Measurements from ENCODE around the gene PEX26.
"Not testable (repeated sequence)": the region's sequence is repeated elsewhere in the genome, so short reads cannot be mapped to it uniquely, and the experiment has no call there.

Gene PEX26

GRCh38 chr22:18057568-18058209 is 20.1 kb upstream of the PEX26 start:
- Histone ChIP-seq H3K36me3 (ENCODE audit: insufficient read depth, low read length) (no peaks in the 10 kb centered on the region), H3K4me3 (ENCODE audit: low read length) (no peak overlapping the region), H3K9ac (ENCODE audit: low read depth, low read length) (no peak overlapping the region), H3K9me3 (ENCODE audit: insufficient read depth, low read depth, low read length) (no peaks in the 10 kb centered on the region), H3K27ac (ENCODE audit: low read depth, low read length) (no peak overlapping the region), H3K27me3 (ENCODE audit: insufficient read depth, low read length) (no peaks in the 10 kb centered on the region), H3K4me1 (ENCODE audit: insufficient read depth, low read length) (peaks cover 3% of the 10 kb centered on the region; the same call in 1 of the 2 replicates)
- 95% methylated on average over 4 of the region's 4 CpGs for WGBS

- Histone ChIP-seq H3K27me3 (ENCODE audit: insufficient read depth, low read length) (no peaks in the 10 kb centered on the region), H3K9ac (ENCODE audit: low read depth, low read length) (no peak overlapping the region), H3K36me3 (ENCODE audit: insufficient read depth, low read length) (no peaks in the 10 kb centered on the region), H3K9me3 (ENCODE audit: insufficient read depth, low read depth, low read length) (no peaks in the 10 kb centered on the region), H3K4me3 (ENCODE audit: low read length) (no peak overlapping the region), H3K27ac (ENCODE audit: low read depth, low read length) (no peak overlapping the region), H3K4me1 (ENCODE audit: insufficient read depth, low read length) (peaks cover 3% of the 10 kb centered on the region; the same call in 1 of the 2 replicates)
- 90% methylated on average over 7 of the region's 7 CpGs for WGBS
Measured at GRCh38 chr22:18058371-18059093, 19.3 kb upstream of the PEX26 start.

- Histone ChIP-seq H3K27ac (ENCODE audit: low read depth, low read length) (no peak overlapping the region), H3K36me3 (ENCODE audit: insufficient read depth, low read length) (no peaks in the 10 kb centered on the region), H3K9me3 (ENCODE audit: insufficient read depth, low read depth, low read length) (no peaks in the 10 kb centered on the region), H3K4me3 (ENCODE audit: low read length) (no peak overlapping the region), H3K9ac (ENCODE audit: low read depth, low read length) (no peak overlapping the region), H3K4me1 (ENCODE audit: insufficient read depth, low read length) (peaks cover 3% of the 10 kb centered on the region; the same call in 1 of the 2 replicates), H3K27me3 (ENCODE audit: insufficient read depth, low read length) (no peaks in the 10 kb centered on the region)
- WGBS, result 85% methylated on average over 5 of the region's 5 CpGs
Measured at GRCh38 chr22:18059094-18059417, 18.7 kb upstream of the PEX26 start.

GRCh38 chr22:18059473-18059872 is 18.3 kb upstream of the PEX26 start:
- H3K36me3 ChIP-seq (ENCODE audit: insufficient read depth, low read length), result no peaks in the 10 kb centered on the region
- peaks cover 3% of the 10 kb centered on the region; the same call in 1 of the 2 replicates for H3K4me1 ChIP-seq (ENCODE audit: insufficient read depth, low read length)
- no peaks in the 10 kb centered on the region for H3K27me3 ChIP-seq (ENCODE audit: insufficient read depth, low read length)
- no peak overlapping the region for H3K4me3 ChIP-seq (ENCODE audit: low read length)
- H3K9ac ChIP-seq (ENCODE audit: low read depth, low read length), result no peak overlapping the region
- 98% methylated on average over 3 of the region's 3 CpGs for WGBS
- H3K27ac ChIP-seq (ENCODE audit: low read depth, low read length), result no peak overlapping the region
- no peaks in the 10 kb centered on the region for H3K9me3 ChIP-seq (ENCODE audit: insufficient read depth, low read depth, low read length)

- Histone ChIP-seq H3K4me1 (ENCODE audit: insufficient read depth, low read length) (peaks cover 3% of the 10 kb centered on the region; the same call in 1 of the 2 replicates), H3K4me3 (ENCODE audit: low read length) (no peak overlapping the region), H3K27me3 (ENCODE audit: insufficient read depth, low read length) (no peaks in the 10 kb centered on the region), H3K9ac (ENCODE audit: low read depth, low read length) (no peak overlapping the region), H3K36me3 (ENCODE audit: insufficient read depth, low read length) (no peaks in the 10 kb centered on the region), H3K27ac (ENCODE audit: low read depth, low read length) (no peak overlapping the region), H3K9me3 (ENCODE audit: insufficient read depth, low read depth, low read length) (no peaks in the 10 kb centered on the region)
- 87% methylated on average over 4 of the region's 5 CpGs for WGBS
Measured at GRCh38 chr22:18059991-18060390, 17.8 kb upstream of the PEX26 start.

GRCh38 chr22:18060646-18061620 is 16.9 kb upstream of the PEX26 start:
- H3K4me3 ChIP-seq (ENCODE audit: low read length), result no peak overlapping the region
- H3K4me1 ChIP-seq (ENCODE audit: insufficient read depth, low read length), result peaks cover 3% of the 10 kb centered on the region; the same call in 1 of the 2 replicates
- H3K9ac ChIP-seq (ENCODE audit: low read depth, low read length), result no peak overlapping the region

GRCh38 chr22:18062421-18062820 is 15.4 kb upstream of the PEX26 start:
- H3K27ac ChIP-seq (ENCODE audit: low read depth, low read length), result no peak overlapping the region
- WGBS, result 91% methylated on average over 3 of the region's 3 CpGs
- H3K27me3 ChIP-seq (ENCODE audit: insufficient read depth, low read length), result no peaks in the 10 kb centered on the region
- no peak overlapping the region for H3K4me3 ChIP-seq (ENCODE audit: low read length)
- no peak overlapping the region for H3K9ac ChIP-seq (ENCODE audit: low read depth, low read length)
- no peaks in the 10 kb centered on the region for H3K9me3 ChIP-seq (ENCODE audit: insufficient read depth, low read depth, low read length)
- peaks cover 3% of the 10 kb centered on the region; the same call in 1 of the 2 replicates for H3K4me1 ChIP-seq (ENCODE audit: insufficient read depth, low read length)
- no peaks in the 10 kb centered on the region for H3K36me3 ChIP-seq (ENCODE audit: insufficient read depth, low read length)

More at GRCh38 chr22:18060646-18061620, 16.9 kb upstream of the PEX26 start:
- 83% methylated on average over 11 of the region's 13 CpGs for WGBS
- no peaks in the 10 kb centered on the region for H3K27me3 ChIP-seq (ENCODE audit: insufficient read depth, low read length)
- no peaks in the 10 kb centered on the region for H3K36me3 ChIP-seq (ENCODE audit: insufficient read depth, low read length)
- no peaks in the 10 kb centered on the region for H3K9me3 ChIP-seq (ENCODE audit: insufficient read depth, low read depth, low read length)
- H3K27ac ChIP-seq (ENCODE audit: low read depth, low read length), result no peak overlapping the region

GRCh38 chr22:18063306-18063705 is 14.5 kb upstream of the PEX26 start:
- H3K4me3 ChIP-seq (ENCODE audit: low read length), result no peak overlapping the region
- no peaks in the 10 kb centered on the region for H3K27me3 ChIP-seq (ENCODE audit: insufficient read depth, low read length)
- no peak overlapping the region for H3K9ac ChIP-seq (ENCODE audit: low read depth, low read length)
- H3K9me3 ChIP-seq (ENCODE audit: insufficient read depth, low read depth, low read length), result no peaks in the 10 kb centered on the region
- H3K36me3 ChIP-seq (ENCODE audit: insufficient read depth, low read length), result no peaks in the 10 kb centered on the region
- H3K27ac ChIP-seq (ENCODE audit: low read depth, low read length), result no peak overlapping the region
- peaks cover 3% of the 10 kb centered on the region; the same call in 1 of the 2 replicates for H3K4me1 ChIP-seq (ENCODE audit: insufficient read depth, low read length)
- 83% methylated on average over 7 of the region's 7 CpGs for WGBS

GRCh38 chr22:18063715-18064114 is 14.1 kb upstream of the PEX26 start:
- not testable (repeated sequence) for H3K9ac ChIP-seq (ENCODE audit: low read depth, low read length); H3K4me1 ChIP-seq (ENCODE audit: insufficient read depth, low read length); H3K9me3 ChIP-seq (ENCODE audit: insufficient read depth, low read depth, low read length); H3K4me3 ChIP-seq (ENCODE audit: low read length); H3K27ac ChIP-seq (ENCODE audit: low read depth, low read length); H3K27me3 ChIP-seq (ENCODE audit: insufficient read depth, low read length); H3K36me3 ChIP-seq (ENCODE audit: insufficient read depth, low read length)
- 91% methylated on average over 6 of the region's 6 CpGs for WGBS

GRCh38 chr22:18064636-18065035 is 13.2 kb upstream of the PEX26 start:
- Histone ChIP-seq H3K4me3 (ENCODE audit: low read length) (no peak overlapping the region), H3K36me3 (ENCODE audit: insufficient read depth, low read length) (no peaks in the 10 kb centered on the region), H3K27me3 (ENCODE audit: insufficient read depth, low read length) (no peaks in the 10 kb centered on the region), H3K9me3 (ENCODE audit: insufficient read depth, low read depth, low read length) (no peaks in the 10 kb centered on the region), H3K9ac (ENCODE audit: low read depth, low read length) (no peak overlapping the region), H3K27ac (ENCODE audit: low read depth, low read length) (no peak overlapping the region), H3K4me1 (ENCODE audit: insufficient read depth, low read length) (peaks cover 3% of the 10 kb centered on the region; the same call in 1 of the 2 replicates)
- WGBS, result 88% methylated on average over 5 of the region's 7 CpGs

- Histone ChIP-seq H3K27ac (ENCODE audit: low read depth, low read length) (no peak overlapping the region), H3K27me3 (ENCODE audit: insufficient read depth, low read length) (no peaks in the 10 kb centered on the region), H3K9ac (ENCODE audit: low read depth, low read length) (no peak overlapping the region), H3K9me3 (ENCODE audit: insufficient read depth, low read depth, low read length) (no peaks in the 10 kb centered on the region), H3K4me3 (ENCODE audit: low read length) (no peak overlapping the region), H3K4me1 (ENCODE audit: insufficient read depth, low read length) (peaks cover 3% of the 10 kb centered on the region; the same call in 1 of the 2 replicates), H3K36me3 (ENCODE audit: insufficient read depth, low read length) (no peaks in the 10 kb centered on the region)
- 76% methylated on average over 9 of the region's 9 CpGs for WGBS
Measured at GRCh38 chr22:18065256-18065655, 12.5 kb upstream of the PEX26 start.

All from HUES64 (cell line).